OCI-LY7 (cell line): ENCODE results near the gene EHD4. TPM values are rescaled to one million over a fixed set of nuclear protein-coding genes. Genes with fewer than 3 reads are reported as not detected.

Experiments
- BruUV-seq: library from RNA; stranded (reverse); fragments of 400-500 nt; replicated peaks from 2 replicates; lab custom pipeline; 2021; lab: Mats Ljungman, UMichigan
- CTCF ChIA-PET: fragments of 300-600 bp; sonication (Branson Sonifier 250); formaldehyde crosslinking; loops from one replicate; lab custom pipeline; 2022; ENCODE audit warnings: antibody characterized with exemption; ENCODE audit not compliant: unreplicated experiment; lab: Charles Lee
- POLR2A ChIA-PET: fragments of 300-600 bp; sonication (Branson Sonifier 250); formaldehyde crosslinking; loops from one replicate; lab custom pipeline; 2022; ENCODE audit warnings: antibody characterized with exemption; lab: Charles Lee
- DNase-seq: peaks from one replicate; pipeline ENCODE4 v3.0.0-alpha.2; 2015; ENCODE audit warnings: low spot score
- H2AFZ ChIP-seq: fragments of 200-600 bp; sonication (generic), shearing (Covaris generic); 2 replicates; pipeline ENCODE4 v1.6.1; 2014; ENCODE audit warnings: mild to moderate bottlenecking, antibody characterized with exemption, low read length, moderate library complexity
- H3K27ac ChIP-seq: fragments of 200-600 bp; sonication (generic); 2 replicates; pipeline ENCODE4 v1.5.1; 2014; ENCODE audit warnings: mixed run types, low read depth, mild to moderate bottlenecking, moderate library complexity, low read length, inconsistent platforms; ENCODE audit not compliant: poor library complexity, severe bottlenecking
- H3K36me3 ChIP-seq: fragments of 200-600 bp; sonication (generic); 2 replicates; pipeline ENCODE4 v1.6.1; 2014; ENCODE audit warnings: mild to moderate bottlenecking, antibody characterized with exemption, low read length, moderate library complexity, mixed read lengths; ENCODE audit not compliant: insufficient read depth
- H3K4me1 ChIP-seq: fragments of 200-600 bp; sonication (generic); 2 replicates; pipeline ENCODE4 v1.5.1; 2014; ENCODE audit warnings: mild to moderate bottlenecking, low read length; ENCODE audit not compliant: insufficient read depth, poor library complexity, severe bottlenecking
- H3K4me2 ChIP-seq: fragments of 200-600 bp; sonication (generic); 2 replicates; pipeline ENCODE4 v1.6.1; 2014; ENCODE audit warnings: mild to moderate bottlenecking, low read length
- H3K4me3 ChIP-seq: fragments of 200-600 bp; sonication (generic); 2 replicates; pipeline ENCODE4 v1.5.1; 2014; ENCODE audit warnings: mild to moderate bottlenecking, low read depth, low read length; ENCODE audit not compliant: poor library complexity, severe bottlenecking
- H3K79me2 ChIP-seq: fragments of 200-600 bp; sonication (generic); 2 replicates; pipeline ENCODE4 v1.6.1; 2016; ENCODE audit warnings: low read depth, mild to moderate bottlenecking, low read length, moderate library complexity, mixed read lengths; ENCODE audit not compliant: insufficient read depth
- H3K9me2 ChIP-seq: fragments of 200-600 bp; sonication (generic); 2 replicates; pipeline ENCODE4 v1.6.1; 2016; ENCODE audit warnings: mild to moderate bottlenecking, low read length, mixed read lengths; ENCODE audit not compliant: insufficient read depth
- H3K9me3 ChIP-seq: fragments of 200-600 bp; sonication (generic); 2 replicates; pipeline ENCODE4 v1.6.1; 2014; ENCODE audit warnings: mild to moderate bottlenecking, mixed run types, low read length, mixed read lengths
- H4K20me1 ChIP-seq: fragments of 200-600 bp; sonication (generic); 2 replicates; pipeline ENCODE4 v1.6.1; 2014; ENCODE audit warnings: mild to moderate bottlenecking, antibody characterized with exemption, low read length, moderate library complexity, mixed read lengths; ENCODE audit not compliant: insufficient read depth
- CTCF ChIP-seq: fragments of 200-600 bp; sonication (generic); conservative IDR thresholded peaks from 2 replicates; pipeline ENCODE4 v1.5.1; 2014; ENCODE audit warnings: mild to moderate bottlenecking, antibody characterized with exemption, low read length, moderate library complexity, mixed read lengths
- EZH2phosphoT487 ChIP-seq: fragments of 200-600 bp; sonication (generic); IDR thresholded peaks from 2 replicates; pipeline ENCODE4 v1.6.1; 2018; ENCODE audit warnings: low read depth, borderline replicate concordance, mild to moderate bottlenecking, mixed run types, antibody characterized with exemption, low read length, moderate library complexity, mixed read lengths
- intact Hi-C: fragments of 100-400 bp; cut with micrococcal nuclease; formaldehyde crosslinking; loops from one replicate; pipeline ENCODE4 v1.10.0; 2022; ENCODE audit not compliant: unreplicated experiment
- total RNA-seq, 2 experiments: library from RNA; depleted of rRNA in 1 of 2; stranded (reverse); fragments of >200 nt in 1 of 2; shearing (Covaris generic) in 1 of 2; gene quantifications; 2 replicates each; pipeline ENCODE4 v1.2.3, GENCODE V29; 2014 to 2022

Gene EHD4
- total RNA-seq, 2 experiments from 2014 or later: 13.5 to 19.4 TPM

DNA sequence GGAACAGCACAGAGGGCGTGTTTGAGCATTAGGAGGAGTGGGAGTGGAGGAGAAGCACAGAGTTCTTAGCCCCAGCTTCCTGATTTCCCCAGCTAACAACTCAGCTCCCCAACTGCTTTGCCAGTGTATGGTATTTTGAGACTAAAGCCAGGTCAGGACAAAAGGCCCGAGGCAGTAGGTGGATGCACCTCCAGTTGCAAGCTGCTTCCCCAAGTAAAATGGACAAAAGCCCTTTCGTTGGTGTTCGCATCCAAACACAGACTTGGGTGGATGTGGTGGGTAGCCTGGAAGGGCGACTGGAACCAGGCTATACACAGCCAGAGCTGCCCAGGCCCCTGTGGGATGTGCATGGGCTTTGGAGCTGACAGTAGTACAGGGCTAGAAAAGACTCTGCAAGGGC, 12.3 kb upstream of the EHD4 start:
- H3K4me2 ChIP-seq: no peak overlapping the region
- POLR2A ChIA-PET: no interaction called here
- no peaks in the 10 kb centered on the region for H4K20me1 ChIP-seq
- no peaks in the 10 kb centered on the region for H3K9me3 ChIP-seq
- H3K79me2 ChIP-seq: no peaks in the 10 kb centered on the region
- intact Hi-C loops: no loop called here
- H3K27ac ChIP-seq: no peak overlapping the region
- no peaks in the 10 kb centered on the region for H3K4me1 ChIP-seq
- BruUV-seq: no TSS peak
- DNase-seq: no peak
- H3K9me2 ChIP-seq: no peaks in the 10 kb centered on the region
- H3K36me3 ChIP-seq: no peaks in the 10 kb centered on the region
- H3K4me3 ChIP-seq: no peak overlapping the region
- TF ChIP-seq CTCF: no peak
- TF ChIP-seq EZH2phosphoT487: no peak
- CTCF ChIA-PET: no interaction called here
- no peak overlapping the region for H2AFZ ChIP-seq

GRCh38 chr15:41983621-41984571, 11.5 kb upstream of the EHD4 start:
- intact Hi-C loops: no loop called here
- POLR2A ChIA-PET: no interaction called here

More at GRCh38 chr15:41983621-41984571, 11.5 kb upstream of the EHD4 start:
- Histone ChIP-seq H3K27ac (no peak overlapping the region), H4K20me1 (no peaks in the 10 kb centered on the region), H3K36me3 (no peaks in the 10 kb centered on the region), H3K4me1 (no peaks in the 10 kb centered on the region), H3K4me3 (no peak overlapping the region), H3K9me2 (no peaks in the 10 kb centered on the region), H3K9me3 (no peaks in the 10 kb centered on the region), H3K79me2 (no peaks in the 10 kb centered on the region), H2AFZ (no peak overlapping the region), H3K4me2 (no peak overlapping the region)
- CTCF ChIA-PET: no interaction called here
- BruUV-seq: no TSS peak
- no peak for TF ChIP-seq EZH2phosphoT487
- no peak for TF ChIP-seq CTCF
- no peak for DNase-seq
